C4-2B (cell line): ENCODE results near the gene UBAP1L.

Experiments used
- H3K27ac ChIP-seq: fragments of 450-650 bp; 2 replicates; pipeline ENCODE4 v1.5.1; 2017
- ZFX ChIP-seq: fragments of 450-650 bp; IDR thresholded peaks from 2 replicates; pipeline ENCODE4 v1.6.1; 2017
- TF ChIP-seq, protein P1 (sequence below): fragments of 450-650 bp; conservative IDR thresholded peaks from 2 replicates; pipeline ENCODE4 v1.5.1; 2017; ENCODE audit warnings: mild to moderate bottlenecking

Gene UBAP1L

DNA sequence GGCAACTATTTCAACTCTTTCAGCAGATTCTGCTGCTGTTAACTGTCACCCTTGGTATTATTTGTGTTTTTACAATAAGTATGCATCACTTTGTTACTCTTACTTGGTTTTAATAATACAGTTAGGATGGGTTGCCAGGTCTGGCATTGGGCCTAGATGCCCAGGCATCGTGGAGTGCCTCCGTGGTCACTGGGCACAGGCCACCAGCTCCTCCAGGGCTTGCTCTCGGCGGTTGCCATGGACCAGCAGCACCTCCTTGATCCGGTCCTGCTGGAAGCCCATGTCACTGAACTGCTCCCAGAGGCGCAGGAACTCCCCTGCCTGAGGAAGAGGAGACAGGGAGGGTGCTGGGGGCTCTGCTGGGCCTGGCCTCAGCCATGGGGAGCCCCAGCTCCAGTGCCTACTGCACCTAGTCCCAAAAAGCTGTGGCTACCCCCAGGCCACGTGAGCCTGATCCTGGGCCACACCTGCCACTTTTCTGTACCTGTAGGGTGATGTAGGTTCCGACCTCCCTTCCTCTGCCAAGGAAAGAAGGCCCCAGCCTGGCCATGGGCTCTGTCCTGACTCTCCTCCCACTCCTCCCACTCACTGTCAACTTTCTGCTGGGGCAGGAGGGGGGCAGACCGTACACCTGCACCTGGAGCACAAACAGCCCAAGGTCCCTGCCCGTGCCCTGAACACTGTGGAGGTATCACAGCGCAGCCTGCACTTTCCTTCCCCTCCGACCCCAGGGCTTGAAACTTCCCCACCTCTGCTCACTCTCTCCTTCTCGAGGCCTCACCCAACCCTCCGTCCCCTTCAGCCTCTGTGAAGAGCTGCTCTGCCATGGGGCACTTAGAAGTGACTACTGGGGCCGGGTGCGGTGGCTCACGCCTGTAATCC is 21.8 kb downstream of the UBAP1L start:
- TF ChIP-seq, protein P1, sequence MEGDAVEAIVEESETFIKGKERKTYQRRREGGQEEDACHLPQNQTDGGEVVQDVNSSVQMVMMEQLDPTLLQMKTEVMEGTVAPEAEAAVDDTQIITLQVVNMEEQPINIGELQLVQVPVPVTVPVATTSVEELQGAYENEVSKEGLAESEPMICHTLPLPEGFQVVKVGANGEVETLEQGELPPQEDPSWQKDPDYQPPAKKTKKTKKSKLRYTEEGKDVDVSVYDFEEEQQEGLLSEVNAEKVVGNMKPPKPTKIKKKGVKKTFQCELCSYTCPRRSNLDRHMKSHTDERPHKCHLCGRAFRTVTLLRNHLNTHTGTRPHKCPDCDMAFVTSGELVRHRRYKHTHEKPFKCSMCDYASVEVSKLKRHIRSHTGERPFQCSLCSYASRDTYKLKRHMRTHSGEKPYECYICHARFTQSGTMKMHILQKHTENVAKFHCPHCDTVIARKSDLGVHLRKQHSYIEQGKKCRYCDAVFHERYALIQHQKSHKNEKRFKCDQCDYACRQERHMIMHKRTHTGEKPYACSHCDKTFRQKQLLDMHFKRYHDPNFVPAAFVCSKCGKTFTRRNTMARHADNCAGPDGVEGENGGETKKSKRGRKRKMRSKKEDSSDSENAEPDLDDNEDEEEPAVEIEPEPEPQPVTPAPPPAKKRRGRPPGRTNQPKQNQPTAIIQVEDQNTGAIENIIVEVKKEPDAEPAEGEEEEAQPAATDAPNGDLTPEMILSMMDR: no peak
- TF ChIP-seq ZFX: no peak

DNA sequence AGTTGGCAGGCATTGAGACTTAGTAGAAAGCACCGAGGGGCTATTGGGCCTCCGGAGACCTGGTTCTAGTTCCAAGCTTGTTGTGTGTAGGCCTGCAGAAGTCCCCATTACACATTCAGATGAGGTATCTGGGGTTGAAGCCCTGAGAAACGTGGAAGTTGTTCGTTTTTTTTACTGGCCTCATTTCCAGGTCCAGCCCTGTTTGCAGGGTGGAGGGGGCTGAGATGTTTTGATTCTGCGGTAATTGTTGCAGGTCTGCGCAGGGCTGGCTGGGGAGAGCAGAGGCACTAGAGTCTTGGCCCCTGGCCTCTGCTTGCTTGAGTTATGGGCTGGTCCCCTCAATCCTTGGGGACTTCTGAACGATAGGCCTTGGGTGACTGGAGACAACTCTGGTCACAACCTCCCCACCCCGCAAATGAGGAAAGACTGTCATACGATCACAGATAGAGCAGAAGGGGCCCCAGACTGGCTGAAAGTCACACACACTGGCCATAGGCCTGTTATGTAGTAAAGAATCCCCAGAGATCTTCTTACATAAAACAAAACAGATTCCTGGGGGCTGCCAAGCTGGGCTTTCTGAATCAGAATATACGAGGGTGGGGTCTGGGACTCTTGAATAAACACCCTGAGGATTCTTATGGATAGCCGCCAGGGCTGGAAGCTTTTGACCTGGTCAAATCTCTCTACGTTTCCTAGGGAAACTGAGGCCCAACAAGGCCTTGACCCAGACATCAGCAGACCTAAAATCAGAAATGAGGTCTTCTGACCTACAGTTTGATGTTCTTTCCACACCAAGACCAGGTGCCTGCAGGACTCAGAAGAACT is 22.8 kb downstream of the UBAP1L start:
- no peak overlapping the region for H3K27ac ChIP-seq
- no peak for TF ChIP-seq ZFX
- TF ChIP-seq, protein P1: no peak

More for the DNA sequence above, 21.8 kb downstream of the UBAP1L start:
- no peak overlapping the region for H3K27ac ChIP-seq

DNA sequence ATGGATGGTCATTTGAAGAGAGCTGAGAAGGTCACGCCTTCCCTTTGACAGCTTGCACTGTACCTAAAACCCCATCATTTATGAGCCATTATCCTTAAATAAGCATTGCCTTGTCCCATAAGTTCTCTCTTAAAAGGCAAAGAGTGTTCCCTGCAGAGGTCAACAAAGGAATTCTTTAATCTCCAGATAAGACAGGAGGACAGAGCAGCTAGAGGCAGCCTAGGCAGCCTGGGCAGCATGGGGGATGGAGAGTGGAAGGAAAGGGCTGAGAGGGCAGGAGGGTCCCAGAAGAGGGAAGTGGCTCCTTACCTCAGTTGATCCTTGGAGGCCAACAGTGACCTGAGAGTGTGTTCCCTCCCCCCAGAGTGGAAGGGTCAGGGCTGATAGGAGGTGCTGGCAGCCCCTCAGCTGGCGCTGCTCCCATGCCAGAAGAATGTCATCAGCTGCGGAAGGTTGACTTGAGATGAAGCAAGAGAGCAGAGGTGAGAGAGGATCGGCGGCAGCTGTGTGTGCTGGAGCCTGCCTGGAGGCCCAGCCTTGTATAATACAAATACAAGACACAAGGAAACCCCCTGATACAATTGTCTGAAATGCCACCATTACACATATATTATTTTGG is 25.7 kb downstream of the UBAP1L start:
- no peak overlapping the region for H3K27ac ChIP-seq
- no peak for TF ChIP-seq ZFX
- TF ChIP-seq, protein P1: no peak

DNA sequence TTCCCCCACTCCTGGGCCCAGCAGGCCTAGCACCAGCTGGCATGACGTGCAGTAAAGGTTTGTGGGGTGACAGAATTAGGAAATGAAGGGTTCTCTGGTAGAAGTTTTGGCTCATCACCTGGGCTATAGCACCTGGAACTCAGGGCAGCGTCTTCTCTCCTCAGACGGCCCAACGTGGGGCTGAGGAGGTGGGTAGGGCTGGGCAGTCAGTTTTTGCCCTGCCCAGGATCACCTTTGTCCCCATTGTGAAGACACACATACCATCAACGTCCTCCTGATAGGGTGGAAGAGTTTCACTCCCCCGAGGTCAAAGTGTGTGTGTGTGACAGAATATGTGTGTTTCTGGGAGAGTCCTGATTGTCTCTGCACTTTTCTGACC is 26.4 kb downstream of the UBAP1L start:
- no peak for TF ChIP-seq ZFX
- TF ChIP-seq, protein P1: no peak
- H3K27ac ChIP-seq: no peak overlapping the region

DNA sequence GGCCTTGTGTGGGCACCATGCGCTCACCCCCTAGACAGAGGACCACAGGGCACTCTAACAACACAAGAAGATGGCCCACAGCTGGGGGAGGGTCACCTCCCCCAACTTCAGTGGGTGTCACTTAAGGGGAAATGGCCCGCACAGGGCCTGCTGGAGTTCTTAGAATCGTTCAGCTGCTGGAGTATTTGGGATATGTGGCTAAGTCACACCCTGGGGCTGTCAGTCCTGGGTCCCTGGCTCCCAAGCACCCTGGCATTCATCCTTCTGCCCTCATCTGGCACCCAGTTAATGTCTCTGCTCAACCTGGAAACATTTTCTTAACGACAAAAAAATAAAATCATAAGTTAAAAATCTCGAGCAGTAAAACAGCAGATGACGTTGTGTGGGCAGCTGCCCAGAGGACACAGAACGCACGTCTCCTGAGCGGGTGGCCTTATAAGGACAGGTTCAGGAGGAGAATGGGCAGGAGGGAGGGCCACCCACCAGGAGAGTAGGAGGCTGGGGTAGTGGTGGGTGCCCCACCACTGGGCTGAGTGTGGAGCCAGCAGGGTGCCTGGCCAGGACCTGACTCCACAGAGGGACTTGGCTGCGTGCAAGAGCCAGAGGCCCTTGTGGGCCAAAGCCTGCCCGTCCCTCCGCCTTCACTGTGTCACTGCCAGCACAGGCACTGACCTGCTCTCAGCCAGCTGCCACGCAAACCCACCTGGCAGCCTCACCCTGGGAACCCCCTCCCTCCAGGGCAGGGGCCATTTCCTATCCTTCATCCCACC is 26.9 kb downstream of the UBAP1L start:
- TF ChIP-seq, protein P1: no peak
- no peak for TF ChIP-seq ZFX
- H3K27ac ChIP-seq: peak overlapping the region; percentile 18

DNA sequence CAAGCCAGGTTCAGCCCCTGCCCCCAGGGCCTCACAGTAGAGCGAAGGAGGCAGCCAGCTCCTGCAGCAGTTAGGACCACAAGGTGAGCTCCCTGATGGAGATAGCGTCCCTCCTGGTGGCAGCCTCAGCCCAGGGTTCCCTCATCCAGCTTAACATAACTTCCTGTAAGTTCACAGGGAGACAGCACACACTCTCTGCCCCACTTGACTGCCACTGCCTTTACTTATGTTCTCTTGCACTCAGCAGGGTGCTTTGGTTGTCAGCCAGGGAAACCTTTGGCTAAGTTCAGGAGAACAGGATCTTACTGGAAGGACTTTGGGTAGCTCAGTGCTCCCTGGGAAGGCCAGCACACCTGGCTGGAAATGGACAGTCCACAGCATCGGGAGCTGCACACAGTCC is 27.6 kb downstream of the UBAP1L start:
- H3K27ac ChIP-seq: peak overlapping the region; percentile 18
- no peak for TF ChIP-seq ZFX
- TF ChIP-seq, protein P1: no peak
